CD8-positive, alpha-beta memory T cell (primary cell): ENCODE results near the gene HAP1. TPM values are rescaled to one million over a fixed set of nuclear protein-coding genes. Genes with fewer than 3 reads are reported as not detected.

Experiments used
- CTCF ChIA-PET: fragments of 350-600 bp; sonication (Branson Sonifier 250); formaldehyde crosslinking; loops from one replicate; lab custom pipeline; 2021; ENCODE audit warnings: antibody characterized with exemption; lab: Charles Lee
- POLR2A ChIA-PET: fragments of 350-600 bp; sonication (Branson Sonifier 250); formaldehyde crosslinking; loops from one replicate; lab custom pipeline; 2021; ENCODE audit warnings: antibody characterized with exemption; lab: Charles Lee
- DNase-seq, 5 donors: peaks; one replicate each; pipeline versions ENCODE4 v3.0.0 to v3.0.0-alpha.2; 2020 to 2022; ENCODE audit warnings: mixed read lengths in 1 of 5
- H3K27ac ChIP-seq: one replicate; pipeline ENCODE4 v1.7.0; 2013; ENCODE audit warnings: low read depth, mild to moderate bottlenecking, low read length, moderate library complexity
- H3K27me3 ChIP-seq: 2 replicates; pipeline ENCODE4 v1.7.0; 2013; ENCODE audit warnings: low read length, mild to moderate bottlenecking; ENCODE audit not compliant: insufficient read depth, poor library complexity, severe bottlenecking
- H3K36me3 ChIP-seq: 2 replicates; pipeline ENCODE4 v1.7.0; 2013; ENCODE audit warnings: mild to moderate bottlenecking, low read length, moderate library complexity; ENCODE audit not compliant: insufficient read depth
- H3K4me1 ChIP-seq: 2 replicates; pipeline ENCODE4 v1.7.0; 2013; ENCODE audit warnings: mild to moderate bottlenecking, low read length, moderate library complexity; ENCODE audit not compliant: insufficient read depth
- H3K4me3 ChIP-seq: 2 replicates; pipeline ENCODE4 v1.7.0; 2013; ENCODE audit warnings: mild to moderate bottlenecking, low read length
- H3K9me3 ChIP-seq: 2 replicates; pipeline ENCODE4 v1.7.0; 2013; ENCODE audit warnings: mild to moderate bottlenecking, low read length
- H3K27ac Mint-ChIP-seq, 8 donors: one replicate each; pipeline ENCODE4 v1.8.0; 2020 to 2021; ENCODE audit warnings: mixed read lengths in 8 of 8, mild to moderate bottlenecking in 6 of 8, inconsistent platforms in 3 of 8, moderate library complexity in 3 of 8
- H3K27me3 Mint-ChIP-seq, 2 donors: one replicate each; pipeline ENCODE4 v1.8.0; 2020 to 2021; ENCODE audit warnings: mixed read lengths in 2 of 2, mild to moderate bottlenecking in 1 of 2, moderate library complexity in 1 of 2
- H3K36me3 Mint-ChIP-seq, 3 donors: one replicate each; pipeline ENCODE4 v1.8.0; 2020 to 2021; ENCODE audit warnings: mixed read lengths in 3 of 3, inconsistent platforms in 1 of 3, mild to moderate bottlenecking in 1 of 3
- H3K4me1 Mint-ChIP-seq, 3 donors: one replicate each; pipeline ENCODE4 v1.8.0; 2020 to 2021; ENCODE audit warnings: mixed read lengths in 3 of 3, inconsistent platforms in 1 of 3, mild to moderate bottlenecking in 1 of 3
- H3K4me3 Mint-ChIP-seq, 7 donors: one replicate each; pipeline ENCODE4 v1.8.0; 2020 to 2021; ENCODE audit warnings: mixed read lengths in 7 of 7, mild to moderate bottlenecking in 6 of 7, moderate library complexity in 4 of 7, inconsistent platforms in 2 of 7
- H3K9me3 Mint-ChIP-seq, 5 donors: one replicate each; pipeline ENCODE4 v1.8.0; 2020 to 2022; ENCODE audit warnings: mixed read lengths in 5 of 5, mild to moderate bottlenecking in 3 of 5, moderate library complexity in 2 of 5, inconsistent platforms in 1 of 5
- polyA plus RNA-seq: library from polyadenylated mRNA; unstranded; fragments of 300-500 nt; fragmentation: Illumina TruSeq; gene quantifications from one replicate; pipeline ENCODE4 v1.2.3, GENCODE V29; 2021
- total RNA-seq, 2 experiments: library from RNA; stranded (reverse); gene quantifications; one replicate each; pipeline ENCODE4 v1.2.3, GENCODE V29; 2021

HAP1 gene
- total and polyA plus RNA-seq, 3 experiments from 2014 or later, result 0.13 to 0.18 TPM; not detected in 1

DNA sequence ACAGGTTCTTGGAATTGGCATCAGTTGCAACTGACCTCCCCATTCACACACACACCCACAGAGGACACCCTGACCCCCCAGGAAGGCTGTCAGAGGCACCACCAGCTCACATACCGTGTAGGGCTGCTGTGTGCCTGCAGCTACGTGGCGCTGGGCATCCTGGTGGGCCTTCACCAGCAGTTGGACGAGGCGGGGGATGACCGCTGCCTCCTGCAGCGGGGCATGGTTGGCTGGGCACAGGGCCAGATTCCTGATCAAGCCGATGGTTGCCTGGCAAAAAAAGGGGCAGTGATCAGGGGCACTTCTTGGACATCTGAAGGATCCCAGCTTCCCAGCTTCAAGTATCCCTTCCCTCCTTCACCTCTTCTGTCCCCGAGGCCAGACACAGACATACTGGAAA is 24.2 kb upstream of the HAP1 start:
- Mint-ChIP-seq H3K4me3 (no peak overlapping the region), H3K4me1 (no peaks in the 10 kb centered on the region), H3K27ac (no peak overlapping the region), H3K36me3 (no peaks in the 10 kb centered on the region), H3K9me3 (no peaks in the 10 kb centered on the region), H3K27me3 (peaks cover 3 to 10% of the 10 kb centered on the region in 2 donors)
- no peak overlapping the region for H3K27ac ChIP-seq
- H3K9me3 ChIP-seq, result no peaks in the 10 kb centered on the region
- no peak for DNase-seq
- H3K4me1 ChIP-seq, result no peaks in the 10 kb centered on the region
- H3K27me3 ChIP-seq, result no peaks in the 10 kb centered on the region
- no peak overlapping the region for H3K4me3 ChIP-seq
- H3K36me3 ChIP-seq, result no peaks in the 10 kb centered on the region
- POLR2A ChIA-PET, result no interaction called here
- CTCF ChIA-PET, result no interaction called here

DNA sequence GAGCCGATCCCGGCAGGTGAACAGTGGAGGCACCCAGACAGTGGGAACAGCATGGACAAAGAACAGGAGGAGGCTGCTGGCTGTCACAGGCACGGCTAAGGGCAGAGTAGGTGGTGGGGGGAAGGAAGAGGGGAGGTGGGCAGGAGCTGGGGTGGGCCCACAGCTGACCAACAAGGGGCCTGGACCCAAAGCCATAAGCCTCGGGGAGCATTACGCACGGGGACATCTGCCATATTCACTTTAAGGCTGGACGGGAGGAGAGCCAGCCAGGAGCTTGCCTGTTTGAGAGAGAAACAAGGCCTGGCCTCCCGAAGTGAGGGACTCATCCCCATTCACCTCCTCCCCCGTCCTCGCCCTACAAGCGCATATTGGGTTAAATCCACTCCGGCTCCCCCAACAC is 19.6 kb upstream of the HAP1 start:
- H3K4me3 Mint-ChIP-seq, result no peak overlapping the region
- no peaks in the 10 kb centered on the region for H3K27me3 ChIP-seq
- peaks cover 2 to 8% of the 10 kb centered on the region in 2 donors for H3K27me3 Mint-ChIP-seq
- ChIA-PET POLR2A (no interaction called here), CTCF (no interaction called here)
- H3K9me3 ChIP-seq, result no peaks in the 10 kb centered on the region
- H3K36me3 Mint-ChIP-seq, result no peaks in the 10 kb centered on the region
- H3K9me3 Mint-ChIP-seq, result no peaks in the 10 kb centered on the region
- H3K4me3 ChIP-seq, result no peak overlapping the region
- no peaks in the 10 kb centered on the region for H3K4me1 ChIP-seq
- H3K4me1 Mint-ChIP-seq, result no peaks in the 10 kb centered on the region
- no peak overlapping the region for H3K27ac Mint-ChIP-seq
- H3K27ac ChIP-seq, result no peak overlapping the region
- no peaks in the 10 kb centered on the region for H3K36me3 ChIP-seq
- no peak for DNase-seq

DNA sequence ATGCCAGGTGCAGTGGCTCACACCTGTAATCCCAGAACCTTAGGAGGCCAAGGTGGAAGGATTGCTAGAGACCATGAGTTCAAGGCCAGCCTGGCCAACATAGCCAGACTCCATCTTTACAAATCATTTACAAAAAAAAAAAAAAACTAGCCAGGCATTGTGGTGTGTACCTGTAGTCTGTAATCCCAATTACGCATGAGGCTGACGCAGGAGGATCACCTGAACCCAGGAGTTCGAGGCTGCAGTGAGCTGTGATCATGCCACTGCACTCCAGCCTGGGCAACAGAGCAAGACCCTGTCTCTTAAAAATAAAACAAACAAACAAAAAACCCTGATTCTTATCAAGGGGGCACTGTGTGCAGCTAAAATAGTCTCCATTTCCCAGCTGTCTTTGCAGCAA is 16.8 kb upstream of the HAP1 start:
- H3K27me3 ChIP-seq, result no peaks in the 10 kb centered on the region
- no peaks in the 10 kb centered on the region for H3K9me3 Mint-ChIP-seq
- no peak overlapping the region for H3K4me3 ChIP-seq
- CTCF ChIA-PET, result interaction anchor here (1.4 kb wide), 1 partner anchor 60 kb away, joined by 3 read pairs; the partner anchor contains the start of gene P3H4
- H3K4me1 Mint-ChIP-seq, result no peaks in the 10 kb centered on the region
- peaks cover 6 to 16% of the 10 kb centered on the region in 2 donors for H3K27me3 Mint-ChIP-seq
- no peaks in the 10 kb centered on the region for H3K4me1 ChIP-seq
- H3K9me3 ChIP-seq, result no peaks in the 10 kb centered on the region
- H3K4me3 Mint-ChIP-seq, result no peak overlapping the region
- no peak overlapping the region for H3K27ac Mint-ChIP-seq
- POLR2A ChIA-PET, result no interaction called here
- H3K27ac ChIP-seq, result no peak overlapping the region
- H3K36me3 Mint-ChIP-seq, result no peaks in the 10 kb centered on the region
- H3K36me3 ChIP-seq, result no peaks in the 10 kb centered on the region
- no peak for DNase-seq

DNA sequence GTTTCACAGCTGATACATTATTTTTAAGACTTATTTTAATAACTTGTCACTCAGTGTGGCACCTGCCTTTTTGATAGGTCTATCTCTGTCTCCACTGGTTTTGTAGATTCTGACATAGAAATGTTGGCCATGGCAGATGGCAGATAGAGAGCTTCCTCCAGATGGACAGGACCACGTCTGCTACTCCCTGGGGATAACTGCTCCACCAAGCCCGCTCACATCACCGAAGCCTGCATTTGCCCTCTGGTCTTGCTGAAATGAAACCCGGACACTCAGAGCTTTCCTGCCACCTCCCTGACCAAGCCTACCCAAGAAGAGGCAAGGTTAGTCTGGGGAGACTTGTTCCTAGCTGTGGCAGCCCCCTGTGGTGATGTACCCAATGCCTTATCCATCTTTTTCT is 16.4 kb upstream of the HAP1 start:
- Histone ChIP-seq H3K9me3 (no peaks in the 10 kb centered on the region), H3K27me3 (no peaks in the 10 kb centered on the region), H3K4me3 (no peak overlapping the region), H3K27ac (no peak overlapping the region), H3K36me3 (no peaks in the 10 kb centered on the region), H3K4me1 (no peaks in the 10 kb centered on the region)
- Mint-ChIP-seq H3K27ac (peak overlapping the region in 2 of 8 donors; percentile 10 to 38), H3K27me3 (peaks cover 6 to 17% of the 10 kb centered on the region in 2 donors), H3K4me1 (no peaks in the 10 kb centered on the region), H3K9me3 (no peaks in the 10 kb centered on the region), H3K36me3 (no peaks in the 10 kb centered on the region), H3K4me3 (no peak overlapping the region)
- ChIA-PET POLR2A (no interaction called here), CTCF (interaction anchor here (1.4 kb wide), 1 partner anchor 61 kb away, joined by 3 read pairs; the partner anchor contains the start of gene P3H4)
- DNase-seq, result no peak

DNA sequence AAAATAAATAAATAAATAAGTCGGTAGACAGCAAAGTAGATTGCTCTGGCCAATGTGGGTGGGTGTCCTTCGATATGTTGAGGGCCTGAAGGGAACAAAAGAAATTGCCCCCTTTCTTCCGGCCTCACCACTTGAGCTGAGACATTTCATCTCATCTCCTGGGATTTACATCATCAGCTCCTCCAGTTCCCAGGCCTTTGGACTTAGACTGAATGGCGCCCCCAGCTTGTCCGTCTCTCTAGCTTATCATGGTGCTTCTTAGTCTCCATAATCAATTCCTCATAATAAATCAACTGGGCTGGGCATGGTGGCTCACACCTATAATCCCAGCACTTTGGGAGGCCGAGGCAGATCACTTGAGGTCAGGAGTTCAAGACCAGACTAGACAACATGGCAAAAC is 13.8 kb upstream of the HAP1 start:
- H3K27ac Mint-ChIP-seq, result peak overlapping the region in 1 of 8 donors; percentile 74
- Histone ChIP-seq H3K36me3 (no peaks in the 10 kb centered on the region), H3K4me1 (no peaks in the 10 kb centered on the region), H3K4me3 (no peak overlapping the region), H3K27ac (no peak overlapping the region), H3K27me3 (no peaks in the 10 kb centered on the region), H3K9me3 (no peaks in the 10 kb centered on the region)
- POLR2A ChIA-PET, result no interaction called here
- no peaks in the 10 kb centered on the region for H3K9me3 Mint-ChIP-seq
- H3K27me3 Mint-ChIP-seq, result peaks cover 4 to 12% of the 10 kb centered on the region in 2 donors
- no peak for DNase-seq
- CTCF ChIA-PET, result no interaction called here
- no peaks in the 10 kb centered on the region for H3K36me3 Mint-ChIP-seq
- H3K4me3 Mint-ChIP-seq, result no peak overlapping the region
- H3K4me1 Mint-ChIP-seq, result no peaks in the 10 kb centered on the region

DNA sequence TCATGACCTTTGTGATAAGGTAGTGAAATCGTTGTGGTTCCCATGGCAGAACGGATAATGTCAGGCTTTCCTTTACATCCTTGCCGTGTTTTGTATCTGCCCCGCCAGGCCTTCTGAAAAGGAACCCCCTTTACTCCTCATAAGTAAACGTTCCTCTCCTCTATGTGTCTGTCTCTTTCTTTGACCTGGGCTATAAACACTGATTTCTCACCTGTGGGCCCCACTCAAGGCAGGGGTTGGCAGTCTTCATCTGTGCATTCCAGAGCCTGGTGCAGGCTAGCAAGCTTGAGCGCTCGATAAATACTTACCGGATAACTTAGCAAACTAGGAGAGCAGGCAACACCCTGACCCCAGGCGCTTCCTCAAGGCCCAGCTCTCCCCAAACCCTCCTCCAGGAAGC is 7.3 kb upstream of the HAP1 start:
- Mint-ChIP-seq H3K27me3 (peaks cover 8 to 17% of the 10 kb centered on the region in 2 donors), H3K4me1 (peaks cover 0 to 5% (median 0%) of the 10 kb centered on the region in 3 donors), H3K27ac (no peak overlapping the region), H3K36me3 (no peaks in the 10 kb centered on the region), H3K4me3 (no peak overlapping the region), H3K9me3 (no peaks in the 10 kb centered on the region)
- H3K27ac ChIP-seq, result no peak overlapping the region
- POLR2A ChIA-PET, result no interaction called here
- CTCF ChIA-PET, result interaction anchor here (1.3 kb wide), 1 partner anchor 60 kb away, joined by 3 read pairs; no protein-coding TSS in a partner anchor
- H3K4me1 ChIP-seq, result no peaks in the 10 kb centered on the region
- H3K27me3 ChIP-seq, result peaks cover 7% of the 10 kb centered on the region
- H3K4me3 ChIP-seq, result no peak overlapping the region
- H3K9me3 ChIP-seq, result no peaks in the 10 kb centered on the region
- H3K36me3 ChIP-seq, result no peaks in the 10 kb centered on the region
- no peak for DNase-seq

DNA sequence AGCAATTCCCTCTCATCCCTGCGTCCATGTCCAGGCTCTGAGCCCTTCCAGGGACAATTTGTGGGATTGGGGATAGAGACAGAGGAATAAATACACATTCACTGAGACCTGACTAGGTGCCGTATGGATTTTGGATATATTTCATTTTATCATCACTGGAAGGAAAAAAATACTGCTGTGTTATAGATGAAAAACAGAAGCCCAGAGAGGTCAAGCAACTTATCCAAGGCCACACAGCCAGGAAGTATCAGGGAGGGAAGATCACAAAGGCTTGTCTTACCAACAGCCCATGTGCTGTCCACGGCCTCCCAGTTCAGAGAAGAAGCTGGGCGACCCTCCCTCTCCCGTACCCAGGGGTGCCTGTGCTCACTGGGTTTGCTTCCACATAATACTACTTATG is 6.1 kb upstream of the HAP1 start:
- peaks cover 0 to 5% (median 0%) of the 10 kb centered on the region in 3 donors for H3K4me1 Mint-ChIP-seq
- Histone ChIP-seq H3K36me3 (no peaks in the 10 kb centered on the region), H3K9me3 (no peaks in the 10 kb centered on the region), H3K4me3 (no peak overlapping the region), H3K27me3 (peaks cover 11% of the 10 kb centered on the region), H3K4me1 (no peaks in the 10 kb centered on the region), H3K27ac (no peak overlapping the region)
- H3K9me3 Mint-ChIP-seq, result no peaks in the 10 kb centered on the region
- ChIA-PET CTCF (interaction anchor here (1.8 kb wide), 1 partner anchor 61 kb away, joined by 6 read pairs; no protein-coding TSS in a partner anchor), POLR2A (no interaction called here)
- no peak for DNase-seq
- H3K4me3 Mint-ChIP-seq, result no peak overlapping the region
- no peak overlapping the region for H3K27ac Mint-ChIP-seq
- H3K36me3 Mint-ChIP-seq, result no peaks in the 10 kb centered on the region
- H3K27me3 Mint-ChIP-seq, result peaks cover 17 to 23% of the 10 kb centered on the region in 2 donors

DNA sequence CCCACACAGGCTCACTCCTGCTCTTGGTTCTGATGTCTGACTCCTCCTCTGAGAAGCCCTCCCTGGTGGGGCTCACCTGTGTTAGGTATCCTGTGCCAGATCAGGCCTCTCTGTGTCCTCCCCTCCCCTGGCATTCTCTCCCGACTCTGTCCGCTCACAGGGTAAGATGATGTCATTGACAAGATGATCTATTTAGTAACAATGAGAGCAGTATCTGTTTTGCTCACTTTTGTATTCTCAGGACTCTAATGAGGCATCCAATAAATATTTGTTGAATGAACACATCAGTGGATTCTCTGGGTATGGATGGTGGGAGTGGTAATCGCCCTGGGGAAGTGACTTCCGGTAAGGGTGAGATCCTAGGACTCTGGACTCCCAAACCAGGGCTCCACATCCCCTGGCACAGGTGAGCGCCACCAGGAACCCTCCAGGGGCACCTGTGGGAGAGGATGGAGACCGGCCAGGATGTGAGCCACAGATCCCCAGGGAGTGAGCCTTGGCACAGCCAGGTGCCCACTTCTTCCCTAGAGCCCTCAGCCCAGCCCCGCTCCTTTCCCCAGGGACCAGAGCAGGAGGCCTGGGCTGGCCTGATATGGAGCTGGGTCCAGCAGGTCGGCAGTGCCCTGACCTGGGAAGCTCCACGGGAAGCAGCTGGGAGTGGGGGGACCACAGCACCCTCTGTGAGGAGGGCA is 5.4 kb upstream of the HAP1 start:
- DNase-seq, result no peak
- Histone ChIP-seq H3K27ac (no peak overlapping the region), H3K9me3 (no peaks in the 10 kb centered on the region), H3K27me3 (peaks cover 12% of the 10 kb centered on the region), H3K4me1 (no peaks in the 10 kb centered on the region), H3K4me3 (no peak overlapping the region), H3K36me3 (no peaks in the 10 kb centered on the region)
- H3K27me3 Mint-ChIP-seq, result peaks cover 22 to 28% of the 10 kb centered on the region in 2 donors
- ChIA-PET CTCF (interaction anchor here (1.8 kb wide), 1 partner anchor 62 kb away, joined by 6 read pairs; no protein-coding TSS in a partner anchor), POLR2A (no interaction called here)
- H3K4me3 Mint-ChIP-seq, result no peak overlapping the region
- H3K4me1 Mint-ChIP-seq, result peaks cover 0 to 9% (median 0%) of the 10 kb centered on the region in 3 donors
- peak overlapping the region in 1 of 8 donors; percentile 72 for H3K27ac Mint-ChIP-seq
- H3K36me3 Mint-ChIP-seq, result no peaks in the 10 kb centered on the region
- H3K9me3 Mint-ChIP-seq, result no peaks in the 10 kb centered on the region
